Vagina (tissue), 2 donors: ENCODE data around the gene ANKS3. TPM values are rescaled to one million over a fixed set of nuclear protein-coding genes. Genes with fewer than 3 reads are reported as not detected.

ENCODE experiments used
- DNase-seq, 2 donors: peaks; one replicate each; pipeline ENCODE4 v3.0.0-alpha.2; 2017; ENCODE audit errors: extremely low spot score in 2 of 2
- H3K27ac ChIP-seq: fragments of 200-600 bp; sonication (generic); one replicate; pipeline ENCODE4 v1.5.1; 2019
- H3K27me3 ChIP-seq: fragments of 200-600 bp; sonication (generic); one replicate; pipeline ENCODE4 v1.5.1; 2019
- H3K36me3 ChIP-seq, 2 donors: fragments of 200-600 bp; sonication (generic); one replicate each; pipeline ENCODE4 v1.5.1; 2017 to 2019
- H3K4me1 ChIP-seq: fragments of 200-600 bp; sonication (generic); one replicate; pipeline ENCODE4 v1.5.1; 2019
- H3K4me3 ChIP-seq, 2 donors: fragments of 200-600 bp; sonication (generic); 1 replicate in 1 of 2; 2 replicates in 1 of 2; pipeline ENCODE4 v1.5.1; 2016 to 2019
- H3K9me3 ChIP-seq: fragments of 200-600 bp; sonication (generic); one replicate; pipeline ENCODE4 v1.5.1; 2019
- POLR2A ChIP-seq, 2 donors: fragments of 450-650 bp; IDR thresholded peaks; one replicate each; pipeline ENCODE4 v1.6.1; 2017; ENCODE audit warnings: antibody characterized with exemption in 2 of 2, mild to moderate bottlenecking in 2 of 2, moderate library complexity in 2 of 2
- POLR2AphosphoS5 ChIP-seq, 2 donors: sonication (generic); formaldehyde crosslinking; IDR thresholded peaks; one replicate each; pipeline ENCODE4 v1.9.0; 2017; ENCODE audit warnings: antibody characterized with exemption in 2 of 2, mild to moderate bottlenecking in 2 of 2, low read depth in 1 of 2; ENCODE audit not compliant: insufficient read depth in 1 of 2
- intact Hi-C: fragments of 100-400 bp; cut with DNase I; formaldehyde crosslinking; loops from one replicate; pipeline ENCODE4 v1.15.1; 2023
- total RNA-seq: library from RNA; depleted of rRNA; stranded (reverse); fragments of >200 nt; gene quantifications from one replicate; pipeline ENCODE4 v1.2.3, GENCODE V29; 2016
- TF ChIP-seq, protein P1 (sequence below), 3 experiments: fragments of 450-650 bp in 2 of 3; fragments of 200-600 bp in 1 of 3; sonication (generic) in 1 of 3; IDR thresholded peaks; one replicate each; pipeline ENCODE4 v1.5.1; 2017 to 2019; ENCODE audit warnings: antibody characterized with exemption in 3 of 3, mild to moderate bottlenecking in 2 of 3, moderate library complexity in 2 of 3

Gene ANKS3, protein sequence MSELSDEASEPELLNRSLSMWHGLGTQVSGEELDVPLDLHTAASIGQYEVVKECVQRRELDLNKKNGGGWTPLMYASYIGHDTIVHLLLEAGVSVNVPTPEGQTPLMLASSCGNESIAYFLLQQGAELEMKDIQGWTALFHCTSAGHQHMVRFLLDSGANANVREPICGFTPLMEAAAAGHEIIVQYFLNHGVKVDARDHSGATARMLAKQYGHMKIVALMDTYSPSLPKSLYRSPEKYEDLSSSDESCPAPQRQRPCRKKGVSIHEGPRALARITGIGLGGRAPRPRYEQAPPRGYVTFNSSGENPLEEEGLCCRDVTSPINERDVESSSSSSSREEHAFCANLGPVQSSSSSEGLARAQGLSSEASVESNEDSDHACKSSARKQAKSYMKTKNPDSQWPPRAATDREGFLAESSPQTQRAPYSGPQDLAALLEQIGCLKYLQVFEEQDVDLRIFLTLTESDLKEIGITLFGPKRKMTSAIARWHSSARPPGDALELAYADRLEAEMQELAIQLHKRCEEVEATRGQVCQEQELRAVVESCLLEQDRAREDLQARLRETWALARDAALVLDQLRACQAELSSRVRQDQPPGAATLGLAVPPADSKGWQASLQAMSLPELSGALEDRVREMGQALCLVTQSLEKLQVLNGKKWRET
- 25.3 TPM for total RNA-seq

DNA sequence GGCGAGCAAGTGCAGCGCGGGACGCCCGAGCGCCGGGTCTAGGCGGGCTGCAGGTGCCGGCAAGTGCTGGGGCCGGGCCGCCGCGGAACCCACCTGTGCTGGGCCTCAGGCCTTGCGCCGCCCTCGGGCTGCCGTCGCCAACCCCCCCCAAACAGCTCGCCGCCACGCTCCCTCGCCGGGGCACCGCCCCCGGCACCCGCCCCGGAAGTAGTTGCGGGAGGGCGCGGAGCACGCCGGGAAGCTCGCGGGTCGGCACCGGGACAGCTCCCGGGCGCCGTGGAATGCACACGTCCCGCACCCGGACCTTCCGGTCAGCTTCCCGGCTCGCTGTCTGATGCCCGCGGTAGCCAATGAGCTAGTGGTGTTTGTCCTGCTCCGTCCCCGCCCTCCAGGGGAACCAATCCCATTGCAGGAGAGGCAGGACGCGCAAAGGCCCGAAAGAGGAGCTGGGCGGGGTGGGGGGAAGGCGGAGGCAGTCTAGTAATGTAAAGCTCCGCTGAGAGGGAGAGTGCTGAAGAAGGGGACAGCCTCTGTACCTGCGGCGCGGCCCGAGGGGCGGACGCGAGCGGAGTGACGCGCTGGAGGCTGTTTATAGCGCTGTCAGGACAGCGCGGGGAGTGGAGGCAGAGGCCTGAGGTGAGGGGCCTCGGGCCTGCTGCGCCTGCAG lies at the start of gene ANKS3, which contains the start of gene DNAAF8:
Gene ANKS3, minus strand, starts transcription at position 209 of the 667 bp plus-strand sequence. CDS start 4,122 bp downstream, outside the sequence.
Gene DNAAF8, plus strand, starts transcription at position 475 of the 667 bp plus-strand sequence. CDS start 1,978 bp downstream, outside the sequence.
- Histone ChIP-seq H3K27ac (peak within 1 kb of the TSS; percentile 60), H3K9me3 (no peaks in the 10 kb centered on the region), H3K27me3 (no peaks in the 10 kb centered on the region), H3K4me1 (peaks cover 22% of the 10 kb centered on the region), H3K36me3 (peaks cover 0 to 8% of the 10 kb centered on the region in 2 donors), H3K4me3 (peak within 1 kb of the TSS; percentile 90 to 97)
- DNase-seq = peak in 1 of 2 donors; percentile 97
- intact Hi-C loops = no loop called here
- TF ChIP-seq POLR2AphosphoS5 (IDR thresholded peaks at IDR 0.05; ENCODE audit: insufficient read depth in 1 of 2, low read depth in 1 of 2) (peak; percentile 72 to 85), POLR2A (IDR thresholded peaks at IDR 0.05) (peak in 1 of 2 donors; percentile 17)
- TF ChIP-seq, protein P1, sequence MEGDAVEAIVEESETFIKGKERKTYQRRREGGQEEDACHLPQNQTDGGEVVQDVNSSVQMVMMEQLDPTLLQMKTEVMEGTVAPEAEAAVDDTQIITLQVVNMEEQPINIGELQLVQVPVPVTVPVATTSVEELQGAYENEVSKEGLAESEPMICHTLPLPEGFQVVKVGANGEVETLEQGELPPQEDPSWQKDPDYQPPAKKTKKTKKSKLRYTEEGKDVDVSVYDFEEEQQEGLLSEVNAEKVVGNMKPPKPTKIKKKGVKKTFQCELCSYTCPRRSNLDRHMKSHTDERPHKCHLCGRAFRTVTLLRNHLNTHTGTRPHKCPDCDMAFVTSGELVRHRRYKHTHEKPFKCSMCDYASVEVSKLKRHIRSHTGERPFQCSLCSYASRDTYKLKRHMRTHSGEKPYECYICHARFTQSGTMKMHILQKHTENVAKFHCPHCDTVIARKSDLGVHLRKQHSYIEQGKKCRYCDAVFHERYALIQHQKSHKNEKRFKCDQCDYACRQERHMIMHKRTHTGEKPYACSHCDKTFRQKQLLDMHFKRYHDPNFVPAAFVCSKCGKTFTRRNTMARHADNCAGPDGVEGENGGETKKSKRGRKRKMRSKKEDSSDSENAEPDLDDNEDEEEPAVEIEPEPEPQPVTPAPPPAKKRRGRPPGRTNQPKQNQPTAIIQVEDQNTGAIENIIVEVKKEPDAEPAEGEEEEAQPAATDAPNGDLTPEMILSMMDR (IDR thresholded peaks at IDR 0.05) = no peak

DNA sequence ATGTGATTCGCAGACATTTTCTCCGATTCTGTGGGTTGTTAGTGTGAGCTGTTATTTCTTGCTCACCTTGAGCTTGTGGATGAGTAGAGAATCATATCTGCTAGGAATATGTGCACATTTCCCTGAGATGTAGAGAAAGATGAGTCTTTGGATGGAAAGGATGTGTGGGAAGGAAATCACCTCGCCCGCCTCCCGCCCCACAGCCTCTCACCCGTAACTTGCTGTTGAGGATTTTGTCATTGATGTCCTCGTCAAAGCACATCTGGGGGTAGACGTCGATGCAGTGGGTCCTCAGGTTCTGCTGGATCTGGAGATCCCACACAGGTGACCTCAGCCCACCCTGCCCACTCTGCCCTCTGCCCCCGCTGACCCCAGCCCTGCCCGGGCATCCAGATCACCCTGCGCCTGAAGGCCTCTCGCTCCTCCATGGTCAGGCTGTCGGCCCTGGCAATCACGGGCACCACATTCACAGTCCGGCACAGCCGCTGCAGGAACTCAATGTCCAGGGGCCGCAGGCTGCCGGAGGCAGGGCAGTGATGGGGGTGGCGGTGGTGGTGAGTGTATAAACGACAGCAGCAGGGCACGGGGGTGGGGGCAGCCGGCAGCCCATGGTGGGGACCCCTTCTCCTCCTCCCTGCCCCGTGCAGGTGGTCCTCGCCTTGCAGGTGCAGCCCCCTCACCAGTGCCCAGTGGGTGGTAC lies 49.3 kb upstream of the ANKS3 start:
- no peak for TF ChIP-seq POLR2A (IDR thresholded peaks at IDR 0.05)
- TF ChIP-seq, protein P1 (IDR thresholded peaks at IDR 0.05) = no peak
- TF ChIP-seq POLR2AphosphoS5 (IDR thresholded peaks at IDR 0.05; ENCODE audit: insufficient read depth in 1 of 2, low read depth in 1 of 2) = no peak
- intact Hi-C loops = no loop called here
- H3K4me1 ChIP-seq = no peaks in the 10 kb centered on the region
- DNase-seq = no peak
- H3K36me3 ChIP-seq = no peaks in the 10 kb centered on the region
- no peaks in the 10 kb centered on the region for H3K27me3 ChIP-seq
- no peak overlapping the region for H3K27ac ChIP-seq
- no peak overlapping the region for H3K4me3 ChIP-seq
- H3K9me3 ChIP-seq = no peaks in the 10 kb centered on the region

DNA sequence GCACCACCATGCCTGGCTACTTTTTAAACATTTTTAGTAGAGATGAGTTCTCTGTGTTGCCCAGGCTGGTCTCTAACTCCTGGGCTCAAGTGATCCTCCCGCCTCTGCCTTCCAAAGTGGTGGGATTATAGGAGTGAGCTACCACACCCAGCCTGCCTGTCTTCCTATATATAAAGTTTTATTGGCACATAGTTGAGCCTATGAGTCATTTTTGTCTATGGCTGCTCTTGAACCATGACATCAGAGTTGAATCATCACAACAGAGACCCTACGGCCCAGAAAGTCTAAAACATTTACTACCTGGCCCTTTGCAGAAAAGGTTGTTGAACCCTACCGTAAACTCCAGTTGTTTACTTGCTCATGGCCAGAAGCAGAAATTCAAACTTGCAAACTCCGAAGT lies 46.2 kb upstream of the ANKS3 start:
- Histone ChIP-seq H3K9me3 (no peaks in the 10 kb centered on the region), H3K36me3 (no peaks in the 10 kb centered on the region), H3K27me3 (no peaks in the 10 kb centered on the region), H3K27ac (no peak overlapping the region), H3K4me3 (no peak overlapping the region), H3K4me1 (no peaks in the 10 kb centered on the region)
- TF ChIP-seq POLR2A (IDR thresholded peaks at IDR 0.05) (no peak), POLR2AphosphoS5 (IDR thresholded peaks at IDR 0.05; ENCODE audit: insufficient read depth in 1 of 2, low read depth in 1 of 2) (no peak)
- TF ChIP-seq, protein P1 (IDR thresholded peaks at IDR 0.05) = no peak
- no peak for DNase-seq
- intact Hi-C loops = no loop called here

DNA sequence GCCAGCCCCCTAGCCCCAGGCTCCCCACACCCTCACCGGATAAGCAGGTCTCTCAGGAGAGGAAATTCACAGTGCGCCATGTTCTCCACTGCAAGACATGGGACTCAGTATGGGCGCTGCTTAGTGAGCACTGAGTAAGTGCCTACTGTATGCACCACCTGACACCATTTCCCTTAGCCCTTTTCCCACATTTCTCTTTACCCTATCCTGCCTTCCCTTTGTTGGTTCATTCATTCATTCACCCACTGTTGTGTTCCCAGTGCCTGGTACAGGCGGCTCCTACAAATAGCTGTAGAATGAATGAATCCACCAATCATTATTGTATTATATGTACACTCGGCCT lies 44.0 kb upstream of the ANKS3 start:
- Histone ChIP-seq H3K27me3 (no peaks in the 10 kb centered on the region), H3K4me3 (no peak overlapping the region), H3K9me3 (no peaks in the 10 kb centered on the region), H3K36me3 (no peaks in the 10 kb centered on the region), H3K4me1 (no peaks in the 10 kb centered on the region), H3K27ac (no peak overlapping the region)
- DNase-seq = no peak
- TF ChIP-seq POLR2A (IDR thresholded peaks at IDR 0.05) (no peak), POLR2AphosphoS5 (IDR thresholded peaks at IDR 0.05; ENCODE audit: insufficient read depth in 1 of 2, low read depth in 1 of 2) (no peak)
- TF ChIP-seq, protein P1 (IDR thresholded peaks at IDR 0.05) = no peak
- intact Hi-C loops = no loop called here
